Uterus (tissue), 4 donors: ENCODE results near the gene CD86. TPM values are rescaled to one million over a fixed set of nuclear protein-coding genes. Genes with fewer than 3 reads are reported as not detected.
"Not testable (repeated sequence)": the region's sequence is repeated elsewhere in the genome, so short reads cannot be mapped to it uniquely, and the experiment has no call there.

ENCODE experiments used
- DNase-seq, 2 donors: peaks; one replicate each; pipeline ENCODE4 v3.0.0-alpha.2; 2019 to 2020
- H3K27ac ChIP-seq, 2 donors: fragments of 200-600 bp; sonication (generic); 1 replicate in 1 of 2; 2 replicates in 1 of 2; pipeline ENCODE4 v1.5.1; 2016 to 2018
- H3K27me3 ChIP-seq, 2 donors: fragments of 200-600 bp; sonication (generic); one replicate each; pipeline ENCODE4 v1.5.1; 2018 to 2019; ENCODE audit warnings: control low read depth in 1 of 2
- H3K36me3 ChIP-seq, 2 donors: fragments of 200-600 bp; sonication (generic); one replicate each; pipeline ENCODE4 v1.5.1; 2019; ENCODE audit warnings: control low read depth in 1 of 2
- H3K4me1 ChIP-seq, 2 donors: fragments of 200-600 bp; sonication (generic); one replicate each; pipeline ENCODE4 v1.5.1; 2018 to 2019; ENCODE audit warnings: control low read depth in 1 of 2
- H3K4me3 ChIP-seq, 2 donors: fragments of 200-600 bp; sonication (generic); 1 replicate in 1 of 2; 2 replicates in 1 of 2; pipeline ENCODE4 v1.5.1; 2018 to 2019; ENCODE audit warnings: mild to moderate bottlenecking in 1 of 2
- H3K9me3 ChIP-seq, 2 donors: fragments of 200-600 bp; sonication (generic); one replicate each; pipeline ENCODE4 v1.5.1; 2019; ENCODE audit warnings: control low read depth in 1 of 2
- POLR2A ChIP-seq, 2 donors: fragments of 450-650 bp; IDR thresholded peaks; one replicate each; pipeline ENCODE4 v1.6.1; 2016; ENCODE audit warnings: antibody characterized with exemption in 2 of 2, mild to moderate bottlenecking in 1 of 2, moderate library complexity in 1 of 2
- intact Hi-C: fragments of 100-400 bp; cut with DNase I; formaldehyde crosslinking; loops from one replicate; pipeline ENCODE4 v1.15.1; 2023; ENCODE audit warnings: low total_unique reads
- total RNA-seq, 4 donors: library from RNA; depleted of rRNA in 3 of 4; stranded (reverse); fragments of >200 nt in 3 of 4; gene quantifications; one replicate each; pipeline versions ENCODE4 v1.1.0 to v1.2.4, GENCODE V29; 2014 to 2023
- TF ChIP-seq, protein P1 (sequence below), 4 experiments: fragments of 200-600 bp in 2 of 4; fragments of 450-650 bp in 2 of 4; sonication (generic) in 2 of 4; IDR thresholded peaks; one replicate each; pipeline ENCODE4 v1.5.1; 2016 to 2019; ENCODE audit warnings: antibody characterized with exemption in 4 of 4, mild to moderate bottlenecking in 2 of 4, moderate library complexity in 1 of 4
- donor health status: DM: yes; HTN: yes; CAD: no.

Gene CD86
- total RNA-seq, 4 donors from 2014 or later, result 0.29 to 4.3 (median 3.0) TPM

DNA sequence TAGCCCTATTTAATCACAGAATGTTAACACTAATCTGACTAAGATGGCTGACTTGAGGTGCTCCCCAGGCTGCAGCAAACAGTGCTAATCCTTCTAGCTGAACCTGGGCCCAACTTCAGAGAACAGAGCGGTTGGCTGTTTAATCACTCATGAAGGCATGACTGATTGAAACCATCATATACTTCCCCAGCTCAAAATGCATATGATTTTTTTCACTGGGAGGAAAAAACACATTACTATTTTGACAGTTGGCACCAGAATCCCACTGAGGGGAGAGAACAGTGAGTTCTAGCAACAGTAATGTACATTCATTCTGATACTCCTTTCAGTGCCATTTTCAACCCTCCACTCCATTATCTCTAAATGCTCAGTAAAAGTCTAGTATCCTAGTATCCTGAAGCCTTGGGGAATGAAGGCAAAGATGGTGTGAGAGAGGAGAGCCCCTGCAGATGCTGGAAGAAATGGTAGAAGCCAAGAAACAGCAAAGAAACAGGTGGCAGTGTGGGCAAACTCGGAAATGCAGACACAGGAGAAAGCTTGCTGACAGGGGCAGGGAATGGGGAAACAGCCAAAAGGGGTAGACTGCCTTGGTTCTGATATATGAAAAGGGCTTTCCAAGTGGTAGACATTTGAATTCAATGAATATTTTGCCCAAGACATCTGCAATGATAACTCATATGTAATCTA lies 93.9 kb downstream of the CD86 start:
- no peak for TF ChIP-seq POLR2A (IDR thresholded peaks at IDR 0.05)
- TF ChIP-seq, protein P1, sequence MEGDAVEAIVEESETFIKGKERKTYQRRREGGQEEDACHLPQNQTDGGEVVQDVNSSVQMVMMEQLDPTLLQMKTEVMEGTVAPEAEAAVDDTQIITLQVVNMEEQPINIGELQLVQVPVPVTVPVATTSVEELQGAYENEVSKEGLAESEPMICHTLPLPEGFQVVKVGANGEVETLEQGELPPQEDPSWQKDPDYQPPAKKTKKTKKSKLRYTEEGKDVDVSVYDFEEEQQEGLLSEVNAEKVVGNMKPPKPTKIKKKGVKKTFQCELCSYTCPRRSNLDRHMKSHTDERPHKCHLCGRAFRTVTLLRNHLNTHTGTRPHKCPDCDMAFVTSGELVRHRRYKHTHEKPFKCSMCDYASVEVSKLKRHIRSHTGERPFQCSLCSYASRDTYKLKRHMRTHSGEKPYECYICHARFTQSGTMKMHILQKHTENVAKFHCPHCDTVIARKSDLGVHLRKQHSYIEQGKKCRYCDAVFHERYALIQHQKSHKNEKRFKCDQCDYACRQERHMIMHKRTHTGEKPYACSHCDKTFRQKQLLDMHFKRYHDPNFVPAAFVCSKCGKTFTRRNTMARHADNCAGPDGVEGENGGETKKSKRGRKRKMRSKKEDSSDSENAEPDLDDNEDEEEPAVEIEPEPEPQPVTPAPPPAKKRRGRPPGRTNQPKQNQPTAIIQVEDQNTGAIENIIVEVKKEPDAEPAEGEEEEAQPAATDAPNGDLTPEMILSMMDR (IDR thresholded peaks at IDR 0.05), result no peak
- no peaks in the 10 kb centered on the region for H3K36me3 ChIP-seq
- no peaks in the 10 kb centered on the region for H3K9me3 ChIP-seq
- H3K4me3 ChIP-seq, result no peak overlapping the region
- H3K27me3 ChIP-seq, result no peaks in the 10 kb centered on the region
- no peaks in the 10 kb centered on the region for H3K4me1 ChIP-seq
- H3K27ac ChIP-seq, result no peak overlapping the region
- intact Hi-C loops, result no loop called here
- no peak for DNase-seq

GRCh38 chr3:122151480-122151879 lies 96.3 kb downstream of the CD86 start:
- Histone ChIP-seq H3K36me3 (no peaks in the 10 kb centered on the region), H3K9me3 (no peaks in the 10 kb centered on the region), H3K4me1 (no peaks in the 10 kb centered on the region), H3K4me3 (no peak overlapping the region), H3K27ac (no peak overlapping the region), H3K27me3 (no peaks in the 10 kb centered on the region)
- no peak for DNase-seq
- intact Hi-C loops, result no loop called here
- TF ChIP-seq, protein P1 (IDR thresholded peaks at IDR 0.05), result no peak
- TF ChIP-seq POLR2A (IDR thresholded peaks at IDR 0.05), result no peak

- DNase-seq, intact Hi-C loops: not testable (repeated sequence)
These were observed 109.8 kb downstream of the CD86 start for GRCh38 chr3:122164983-122165382.

GRCh38 chr3:122167630-122168029 lies 112.5 kb downstream of the CD86 start:
- Histone ChIP-seq H3K36me3 (no peaks in the 10 kb centered on the region), H3K4me1 (no peaks in the 10 kb centered on the region), H3K27ac (no peak overlapping the region), H3K9me3 (no peaks in the 10 kb centered on the region), H3K4me3 (no peak overlapping the region), H3K27me3 (no peaks in the 10 kb centered on the region)
- no peak for DNase-seq
- intact Hi-C loops, result no loop called here
- TF ChIP-seq POLR2A (IDR thresholded peaks at IDR 0.05), result no peak
- TF ChIP-seq, protein P1 (IDR thresholded peaks at IDR 0.05), result no peak

More at GRCh38 chr3:122164983-122165382, 109.8 kb downstream of the CD86 start:
- not testable (repeated sequence) for H3K9me3 ChIP-seq, H3K4me1 ChIP-seq, H3K4me3 ChIP-seq, H3K27ac ChIP-seq, H3K27me3 ChIP-seq, H3K36me3 ChIP-seq

DNA sequence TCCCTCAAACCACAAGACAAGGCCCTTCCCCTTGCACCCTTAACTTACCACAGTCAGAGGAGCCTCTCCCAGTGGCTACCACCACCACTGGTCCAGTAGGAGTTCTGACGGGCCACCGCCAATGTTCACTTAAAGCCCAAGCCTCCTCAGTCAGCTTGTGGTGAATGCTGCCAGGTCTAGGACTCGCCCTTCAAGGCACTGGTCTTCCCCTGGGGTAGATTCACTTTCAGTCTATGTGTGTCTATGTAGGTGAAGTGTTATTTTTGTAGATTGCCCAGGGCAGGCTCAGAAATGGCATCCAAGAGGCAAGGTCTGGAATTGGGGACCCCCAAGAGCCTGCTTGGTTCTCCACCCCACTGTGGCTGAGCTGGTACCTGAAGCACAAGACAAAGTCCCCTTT lies 112.9 kb downstream of the CD86 start:
- no peaks in the 10 kb centered on the region for H3K9me3 ChIP-seq
- H3K4me3 ChIP-seq, result no peak overlapping the region
- no peak overlapping the region for H3K27ac ChIP-seq
- H3K27me3 ChIP-seq, result no peaks in the 10 kb centered on the region
- no peaks in the 10 kb centered on the region for H3K36me3 ChIP-seq
- DNase-seq, result no peak
- no peak for TF ChIP-seq POLR2A (IDR thresholded peaks at IDR 0.05)
- TF ChIP-seq, protein P1 (IDR thresholded peaks at IDR 0.05), result no peak
- intact Hi-C loops, result no loop called here
- H3K4me1 ChIP-seq, result no peaks in the 10 kb centered on the region

DNA sequence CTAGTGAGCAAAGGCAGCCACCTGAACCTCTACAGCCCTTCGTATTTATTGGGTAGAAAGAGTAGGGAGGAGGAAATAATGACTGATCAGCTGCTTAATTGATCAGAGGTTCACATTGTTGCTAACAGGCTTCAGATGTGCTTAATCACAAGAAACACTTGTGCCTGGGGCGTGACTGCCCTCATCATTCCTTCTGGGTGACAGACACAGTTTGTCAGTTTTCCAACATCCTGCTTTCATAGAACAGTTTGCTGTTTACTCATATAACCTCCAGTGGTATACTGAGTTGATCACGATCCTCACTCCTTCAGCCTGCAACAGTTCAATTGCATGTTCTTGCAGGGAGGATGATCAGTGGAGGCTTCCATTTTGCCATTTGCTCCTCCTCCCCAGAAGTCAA lies 114.7 kb downstream of the CD86 start:
- intact Hi-C loops, result no loop called here
- no peak for DNase-seq
- H3K4me1 ChIP-seq, result no peaks in the 10 kb centered on the region
- H3K4me3 ChIP-seq, result no peak overlapping the region
- H3K9me3 ChIP-seq, result no peaks in the 10 kb centered on the region
- H3K27ac ChIP-seq, result no peak overlapping the region
- H3K36me3 ChIP-seq, result no peaks in the 10 kb centered on the region
- TF ChIP-seq POLR2A (IDR thresholded peaks at IDR 0.05), result no peak
- TF ChIP-seq, protein P1 (IDR thresholded peaks at IDR 0.05), result no peak
- H3K27me3 ChIP-seq, result no peaks in the 10 kb centered on the region
